ENCODE results near the gene PCLO. TPM values are rescaled to one million over a fixed set of nuclear protein-coding genes. Genes with fewer than 3 reads are reported as not detected.

Gene PCLO
- total RNA-seq, 2 donors from 2014 or later, result 10.9 to 20.8 TPM

DNA sequence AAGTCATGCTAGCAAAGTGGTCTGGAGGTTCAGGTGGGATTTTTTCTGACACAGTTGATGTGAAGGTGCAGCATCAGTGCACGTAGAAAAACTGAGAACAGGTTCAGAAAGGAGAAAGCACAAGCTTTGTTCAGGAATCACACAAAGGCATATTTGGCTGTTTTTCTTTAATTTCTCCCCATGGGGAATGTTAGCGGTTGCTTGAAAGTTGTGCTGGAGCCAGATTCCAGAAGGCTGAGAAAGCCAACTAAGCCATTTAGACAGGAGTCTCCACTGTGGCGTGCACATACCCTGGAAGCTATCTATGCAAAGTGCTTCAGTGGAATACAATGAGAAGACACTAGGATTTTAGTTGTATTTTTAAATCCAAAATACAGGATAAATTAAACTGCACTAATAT is 201.4 kb downstream of the PCLO start:
- H3K9me3 ChIP-seq, result no peaks in the 10 kb centered on the region
- H3K27me3 ChIP-seq, result no peaks in the 10 kb centered on the region
- ATAC-seq, result no peak
- WGBS, 2 donors, result 96% methylated on average over 3 of the region's 3 CpGs
- H3K36me3 ChIP-seq (replicated peaks in 1 of 2; ENCODE audit: insufficient read depth in 1 of 2, low read depth in 2 of 2), result no peaks in the 10 kb centered on the region
- no peak for DNase-seq
- H3K4me1 ChIP-seq, result no peaks in the 10 kb centered on the region
- TF ChIP-seq POLR2A (IDR thresholded peaks at IDR 0.05), result no peak
- TF ChIP-seq, protein P1, sequence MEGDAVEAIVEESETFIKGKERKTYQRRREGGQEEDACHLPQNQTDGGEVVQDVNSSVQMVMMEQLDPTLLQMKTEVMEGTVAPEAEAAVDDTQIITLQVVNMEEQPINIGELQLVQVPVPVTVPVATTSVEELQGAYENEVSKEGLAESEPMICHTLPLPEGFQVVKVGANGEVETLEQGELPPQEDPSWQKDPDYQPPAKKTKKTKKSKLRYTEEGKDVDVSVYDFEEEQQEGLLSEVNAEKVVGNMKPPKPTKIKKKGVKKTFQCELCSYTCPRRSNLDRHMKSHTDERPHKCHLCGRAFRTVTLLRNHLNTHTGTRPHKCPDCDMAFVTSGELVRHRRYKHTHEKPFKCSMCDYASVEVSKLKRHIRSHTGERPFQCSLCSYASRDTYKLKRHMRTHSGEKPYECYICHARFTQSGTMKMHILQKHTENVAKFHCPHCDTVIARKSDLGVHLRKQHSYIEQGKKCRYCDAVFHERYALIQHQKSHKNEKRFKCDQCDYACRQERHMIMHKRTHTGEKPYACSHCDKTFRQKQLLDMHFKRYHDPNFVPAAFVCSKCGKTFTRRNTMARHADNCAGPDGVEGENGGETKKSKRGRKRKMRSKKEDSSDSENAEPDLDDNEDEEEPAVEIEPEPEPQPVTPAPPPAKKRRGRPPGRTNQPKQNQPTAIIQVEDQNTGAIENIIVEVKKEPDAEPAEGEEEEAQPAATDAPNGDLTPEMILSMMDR (IDR thresholded peaks at IDR 0.05), result no peak
- H3K27ac ChIP-seq, result no peak overlapping the region
- no peak overlapping the region for H3K4me3 ChIP-seq
- intact Hi-C loops (cut with DNase I), result no loop called here

DNA sequence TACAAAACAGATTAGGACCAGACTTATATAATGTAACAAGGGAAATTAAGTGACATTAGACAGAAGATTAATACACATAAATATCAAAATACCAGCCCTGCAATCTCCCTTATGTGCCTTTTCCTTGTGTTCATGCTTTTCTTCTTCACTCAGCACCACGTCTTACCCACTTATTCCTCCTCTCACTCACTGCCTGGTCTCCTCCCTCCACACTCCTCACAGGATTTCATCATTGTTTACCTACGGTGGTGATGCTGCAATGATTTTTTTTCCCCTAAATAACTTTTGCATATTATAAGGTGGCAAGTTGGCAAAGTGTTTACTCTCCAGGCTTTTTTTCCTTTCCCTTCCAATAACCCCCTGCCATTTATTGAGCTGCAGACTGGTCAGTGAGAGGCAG is 203.2 kb downstream of the PCLO start:
- Histone ChIP-seq H3K4me3 (no peak overlapping the region), H3K4me1 (no peaks in the 10 kb centered on the region), H3K27ac (no peak overlapping the region), H3K36me3 (replicated peaks in 1 of 2; ENCODE audit: insufficient read depth in 1 of 2, low read depth in 2 of 2) (no peaks in the 10 kb centered on the region), H3K27me3 (no peaks in the 10 kb centered on the region), H3K9me3 (no peaks in the 10 kb centered on the region)
- TF ChIP-seq, protein P1 (IDR thresholded peaks at IDR 0.05), result no peak
- TF ChIP-seq POLR2A (IDR thresholded peaks at IDR 0.05), result no peak
- 83 to 86% methylated on average over 2 of the region's 2 CpGs for WGBS, 2 donors
- ATAC-seq (no peak), DNase-seq (no peak)
- intact Hi-C loops (cut with DNase I), result no loop called here

- H3K36me3 ChIP-seq (replicated peaks in 1 of 2; ENCODE audit: insufficient read depth in 1 of 2, low read depth in 2 of 2), result no peaks in the 10 kb centered on the region
- no peak for ATAC-seq
- WGBS, 2 donors, result 77 to 84% methylated on average over 1 of the region's 1 CpG
Observed at GRCh38 chr7:82957521-82957920, 205.2 kb downstream of the PCLO start.

DNA sequence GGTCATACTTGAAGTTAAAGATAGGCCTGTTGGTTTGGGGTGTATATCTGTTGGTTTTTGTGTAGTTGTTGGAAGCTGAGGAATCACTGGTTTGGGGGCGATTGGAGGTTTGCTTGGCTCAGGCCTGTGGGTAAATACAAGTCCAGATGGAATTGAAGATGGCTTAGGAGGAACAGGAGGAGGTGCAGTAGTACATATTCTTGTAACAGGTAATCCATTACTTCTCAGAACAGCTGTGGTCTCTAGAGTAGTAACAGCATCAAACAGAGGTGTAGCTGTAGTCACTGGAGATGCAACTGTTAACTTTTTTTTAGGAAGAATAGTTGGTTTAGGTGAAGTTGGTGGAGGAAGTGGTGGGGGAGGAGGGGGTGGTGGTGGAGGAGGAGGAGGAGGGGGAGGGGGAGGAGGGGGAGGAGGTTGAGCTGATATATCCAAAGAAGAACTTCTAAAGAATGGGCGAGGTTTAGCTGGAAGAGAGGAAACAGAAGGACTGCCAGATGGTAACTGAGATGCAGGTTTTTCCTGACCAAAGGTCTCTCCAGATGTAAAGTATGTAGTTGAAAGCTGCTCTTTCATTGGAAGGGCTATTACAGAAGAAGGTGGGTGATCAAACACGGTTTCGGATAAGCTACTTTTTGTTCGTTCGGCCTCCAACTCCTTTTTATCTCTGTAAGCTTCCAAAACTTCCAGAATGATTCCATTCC is 209.2 kb downstream of the PCLO start:
- intact Hi-C loops (cut with DNase I), result no loop called here
- no peak for DNase-seq
- 82 to 94% methylated on average over 6 of the region's 6 CpGs for WGBS, 2 donors
- Histone ChIP-seq H3K4me1 (no peaks in the 10 kb centered on the region), H3K27me3 (no peaks in the 10 kb centered on the region), H3K9me3 (no peaks in the 10 kb centered on the region), H3K27ac (no peak overlapping the region), H3K4me3 (no peak overlapping the region), H3K36me3 (replicated peaks in 1 of 2; ENCODE audit: insufficient read depth in 1 of 2, low read depth in 2 of 2) (no peaks in the 10 kb centered on the region)
- TF ChIP-seq, protein P1 (IDR thresholded peaks at IDR 0.05), result no peak
- TF ChIP-seq POLR2A (IDR thresholded peaks at IDR 0.05), result no peak
- ATAC-seq, result no peak

More at GRCh38 chr7:82957521-82957920, 205.2 kb downstream of the PCLO start:
- no peak overlapping the region for H3K4me3 ChIP-seq
- intact Hi-C loops (cut with DNase I), result no loop called here
- TF ChIP-seq, protein P1 (IDR thresholded peaks at IDR 0.05), result no peak
- no peak for TF ChIP-seq POLR2A (IDR thresholded peaks at IDR 0.05)
- H3K9me3 ChIP-seq, result no peaks in the 10 kb centered on the region
- H3K27me3 ChIP-seq, result no peaks in the 10 kb centered on the region
- H3K27ac ChIP-seq, result no peak overlapping the region
- H3K4me1 ChIP-seq, result no peaks in the 10 kb centered on the region
- no peak for DNase-seq

GRCh38 chr7:82950436-82950835 is 212.2 kb downstream of the PCLO start:
- intact Hi-C loops (cut with DNase I), result no loop called here
- DNase-seq, result no peak

More at GRCh38 chr7:82950436-82950835, 212.2 kb downstream of the PCLO start:
- TF ChIP-seq, protein P1 (IDR thresholded peaks at IDR 0.05), result no peak
- no peak for TF ChIP-seq POLR2A (IDR thresholded peaks at IDR 0.05)
- Histone ChIP-seq H3K27me3 (no peaks in the 10 kb centered on the region), H3K36me3 (replicated peaks in 1 of 2; ENCODE audit: insufficient read depth in 1 of 2, low read depth in 2 of 2) (no peaks in the 10 kb centered on the region), H3K4me1 (peaks cover 2% of the 10 kb centered on the region), H3K4me3 (no peak overlapping the region), H3K9me3 (no peaks in the 10 kb centered on the region), H3K27ac (no peak overlapping the region)
- 83 to 89% methylated on average over 4 of the region's 4 CpGs for WGBS, 2 donors
- ATAC-seq, result no peak

Data from body of pancreas (tissue), 4 donors.